Sigmoid colon (tissue), 7 donors: ENCODE measurements around the gene LRCH1. TPM values are rescaled to one million over a fixed set of nuclear protein-coding genes. Genes with fewer than 3 reads are reported as not detected.

Experiments
- DNase-seq: peaks from one replicate; pipeline ENCODE4 v3.0.0-alpha.2; 2019
- H3K27ac ChIP-seq, 4 donors: fragments of 200-600 bp; sonication (generic); one replicate each; pipeline ENCODE4 v1.5.1; 2016 to 2019; ENCODE audit warnings: mild to moderate bottlenecking in 1 of 4
- H3K27me3 ChIP-seq, 3 donors: fragments of 200-600 bp; sonication (generic); one replicate each; pipeline ENCODE4 v1.5.1; 2019; ENCODE audit warnings: mild to moderate bottlenecking in 1 of 3
- H3K36me3 ChIP-seq, 4 donors: fragments of 200-600 bp; sonication (generic); one replicate each; pipeline ENCODE4 v1.5.1; 2016 to 2019
- H3K4me1 ChIP-seq, 4 donors: fragments of 200-600 bp; sonication (generic); one replicate each; pipeline ENCODE4 v1.5.1; 2017 to 2019
- H3K4me3 ChIP-seq, 4 donors: fragments of 200-600 bp; sonication (generic); one replicate each; pipeline ENCODE4 v1.5.1; 2017 to 2019; ENCODE audit warnings: mild to moderate bottlenecking in 2 of 4, moderate library complexity in 1 of 4
- H3K9me3 ChIP-seq, 4 donors: fragments of 200-600 bp in 3 of 4; sonication (generic) in 3 of 4; one replicate each; pipeline versions ENCODE4 v1.5.1 to v1.6.1; 2013 to 2019
- EP300 ChIP-seq, 4 donors: sonication (generic); formaldehyde crosslinking; IDR thresholded peaks; one replicate each; pipeline ENCODE4 v1.6.1; 2017; ENCODE audit warnings: antibody characterized with exemption in 4 of 4
- POLR2A ChIP-seq, 2 donors: fragments of 450-650 bp; IDR thresholded peaks; one replicate each; pipeline ENCODE4 v1.6.1; 2016; ENCODE audit warnings: antibody characterized with exemption in 2 of 2, mild to moderate bottlenecking in 2 of 2, moderate library complexity in 2 of 2
- POLR2AphosphoS5 ChIP-seq, 4 donors: sonication (generic); formaldehyde crosslinking; IDR thresholded peaks; one replicate each; pipeline ENCODE4 v1.6.1; 2017; ENCODE audit warnings: antibody characterized with exemption in 4 of 4
- WGBS, 2 donors: extraction: QIAGEN DNeasy Blood & Tissue Kit; methylation state at CpG; one replicate each; pipeline ENCODE4 v1.1.7; 2013; 5-methylcytosine and 5-hydroxymethylcytosine counted together
- intact Hi-C: fragments of 100-400 bp; cut with DNase I; formaldehyde crosslinking; loops from one replicate; pipeline ENCODE4 v1.15.1; 2023
- polyA plus RNA-seq, 3 donors: library from polyadenylated mRNA; stranded (reverse); fragments of 200-250 nt; gene quantifications; one replicate each; pipeline ENCODE4 v1.2.3, GENCODE V29; 2013
- total RNA-seq, 4 donors: library from RNA; depleted of rRNA; stranded (reverse); fragments of >200 nt; gene quantifications; one replicate each; pipeline ENCODE4 v1.1.0, GENCODE V29; 2016
- TF ChIP-seq, protein P1 (sequence below), 4 experiments: fragments of 450-650 bp in 3 of 4; fragments of 200-600 bp in 1 of 4; IDR thresholded peaks; one replicate each; pipeline ENCODE4 v1.5.1; 2016 to 2019; ENCODE audit warnings: antibody characterized with exemption in 4 of 4, mild to moderate bottlenecking in 3 of 4, moderate library complexity in 2 of 4
- donor health status: healthy with polysubstance abuse.
- donor health status: Bipolar disorder and iron deficiency.
- donor health status: healthy.

The LRCH1 gene
- total and polyA plus RNA-seq, 7 donors, result 4.2 to 54.0 (median 32.4) TPM

DNA sequence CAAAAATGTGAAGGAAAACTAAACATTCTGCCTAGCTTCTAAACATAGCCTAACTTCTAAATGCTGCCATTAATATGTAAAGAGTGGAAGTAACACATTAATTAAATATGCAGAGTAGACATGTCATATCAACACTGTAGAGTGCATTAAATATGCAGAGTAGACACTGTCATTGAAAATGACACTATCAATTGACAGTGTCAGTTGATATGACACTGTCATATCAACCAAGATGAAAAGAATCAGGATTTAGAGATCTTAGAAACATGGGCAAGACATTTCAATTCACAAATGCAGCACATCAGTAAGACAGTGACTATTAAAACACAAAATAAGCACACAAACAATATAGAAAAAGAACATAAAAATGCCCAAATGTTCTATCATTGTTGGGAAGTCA is 218.7 kb downstream of the LRCH1 start:
- peaks cover 0 to 75% (median 10%) of the 10 kb centered on the region in 4 donors for H3K36me3 ChIP-seq
- H3K27ac ChIP-seq, result no peak overlapping the region
- no peaks in the 10 kb centered on the region for H3K9me3 ChIP-seq
- no peaks in the 10 kb centered on the region for H3K27me3 ChIP-seq
- no peaks in the 10 kb centered on the region for H3K4me1 ChIP-seq
- intact Hi-C loops, result no loop called here
- H3K4me3 ChIP-seq, result no peak overlapping the region
- no peak for TF ChIP-seq EP300 (IDR thresholded peaks at IDR 0.05)
- TF ChIP-seq, protein P1, sequence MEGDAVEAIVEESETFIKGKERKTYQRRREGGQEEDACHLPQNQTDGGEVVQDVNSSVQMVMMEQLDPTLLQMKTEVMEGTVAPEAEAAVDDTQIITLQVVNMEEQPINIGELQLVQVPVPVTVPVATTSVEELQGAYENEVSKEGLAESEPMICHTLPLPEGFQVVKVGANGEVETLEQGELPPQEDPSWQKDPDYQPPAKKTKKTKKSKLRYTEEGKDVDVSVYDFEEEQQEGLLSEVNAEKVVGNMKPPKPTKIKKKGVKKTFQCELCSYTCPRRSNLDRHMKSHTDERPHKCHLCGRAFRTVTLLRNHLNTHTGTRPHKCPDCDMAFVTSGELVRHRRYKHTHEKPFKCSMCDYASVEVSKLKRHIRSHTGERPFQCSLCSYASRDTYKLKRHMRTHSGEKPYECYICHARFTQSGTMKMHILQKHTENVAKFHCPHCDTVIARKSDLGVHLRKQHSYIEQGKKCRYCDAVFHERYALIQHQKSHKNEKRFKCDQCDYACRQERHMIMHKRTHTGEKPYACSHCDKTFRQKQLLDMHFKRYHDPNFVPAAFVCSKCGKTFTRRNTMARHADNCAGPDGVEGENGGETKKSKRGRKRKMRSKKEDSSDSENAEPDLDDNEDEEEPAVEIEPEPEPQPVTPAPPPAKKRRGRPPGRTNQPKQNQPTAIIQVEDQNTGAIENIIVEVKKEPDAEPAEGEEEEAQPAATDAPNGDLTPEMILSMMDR (IDR thresholded peaks at IDR 0.05), result no peak
- TF ChIP-seq POLR2AphosphoS5 (IDR thresholded peaks at IDR 0.05), result no peak
- TF ChIP-seq POLR2A (IDR thresholded peaks at IDR 0.05), result no peak
- no peak for DNase-seq

GRCh38 chr13:46773541-46773940 is 220.6 kb downstream of the LRCH1 start:
- intact Hi-C loops, result no loop called here
- Histone ChIP-seq H3K36me3 (peaks cover 0 to 92% (median 21%) of the 10 kb centered on the region in 4 donors), H3K4me3 (no peak overlapping the region), H3K27ac (no peak overlapping the region), H3K4me1 (no peaks in the 10 kb centered on the region), H3K9me3 (no peaks in the 10 kb centered on the region), H3K27me3 (no peaks in the 10 kb centered on the region)
- 75 to 87% methylated on average over 2 of the region's 2 CpGs for WGBS, 2 donors
- DNase-seq, result no peak
- TF ChIP-seq, protein P1 (IDR thresholded peaks at IDR 0.05), result no peak
- TF ChIP-seq POLR2AphosphoS5 (IDR thresholded peaks at IDR 0.05) (no peak), POLR2A (IDR thresholded peaks at IDR 0.05) (no peak), EP300 (IDR thresholded peaks at IDR 0.05) (no peak)

- peaks cover 0 to 98% (median 29%) of the 10 kb centered on the region in 4 donors for H3K36me3 ChIP-seq
- H3K9me3 ChIP-seq, result no peaks in the 10 kb centered on the region
- no peak overlapping the region for H3K4me3 ChIP-seq
- H3K27ac ChIP-seq, result peak overlapping the region in 1 of 4 donors; percentile 49
- no peaks in the 10 kb centered on the region for H3K4me1 ChIP-seq
- intact Hi-C loops, result no loop called here
- no peaks in the 10 kb centered on the region for H3K27me3 ChIP-seq
- TF ChIP-seq POLR2AphosphoS5 (IDR thresholded peaks at IDR 0.05) (no peak), EP300 (IDR thresholded peaks at IDR 0.05) (no peak), POLR2A (IDR thresholded peaks at IDR 0.05) (no peak)
- TF ChIP-seq, protein P1 (IDR thresholded peaks at IDR 0.05), result no peak
- 29 to 76% methylated on average over 8 of the region's 8 CpGs for WGBS, 2 donors
- no peak for DNase-seq
Observed at GRCh38 chr13:46775385-46776107, 222.6 kb downstream of the LRCH1 start.

- intact Hi-C loops, result no loop called here
- TF ChIP-seq, protein P1 (IDR thresholded peaks at IDR 0.05), result no peak
- TF ChIP-seq POLR2AphosphoS5 (IDR thresholded peaks at IDR 0.05) (no peak), POLR2A (IDR thresholded peaks at IDR 0.05) (no peak), EP300 (IDR thresholded peaks at IDR 0.05) (no peak)
- Histone ChIP-seq H3K27me3 (no peaks in the 10 kb centered on the region), H3K9me3 (no peaks in the 10 kb centered on the region), H3K4me3 (no peak overlapping the region), H3K27ac (peak overlapping the region in 1 of 4 donors; percentile 14), H3K4me1 (no peaks in the 10 kb centered on the region), H3K36me3 (peaks cover 0 to 99% (median 36%) of the 10 kb centered on the region in 4 donors)
- 40 to 79% methylated on average over 3 of the region's 3 CpGs for WGBS, 2 donors
- no peak for DNase-seq
Observed at GRCh38 chr13:46778095-46778494, 225.1 kb downstream of the LRCH1 start.
